ENCODE data around the gene IFT88. TPM values are rescaled to one million over a fixed set of nuclear protein-coding genes. Genes with fewer than 3 reads are reported as not detected.

The IFT88 gene
- polyA plus RNA-seq, 1 of the 3 experiments (the other 2 are of a cell fraction) = 6.2 TPM

DNA sequence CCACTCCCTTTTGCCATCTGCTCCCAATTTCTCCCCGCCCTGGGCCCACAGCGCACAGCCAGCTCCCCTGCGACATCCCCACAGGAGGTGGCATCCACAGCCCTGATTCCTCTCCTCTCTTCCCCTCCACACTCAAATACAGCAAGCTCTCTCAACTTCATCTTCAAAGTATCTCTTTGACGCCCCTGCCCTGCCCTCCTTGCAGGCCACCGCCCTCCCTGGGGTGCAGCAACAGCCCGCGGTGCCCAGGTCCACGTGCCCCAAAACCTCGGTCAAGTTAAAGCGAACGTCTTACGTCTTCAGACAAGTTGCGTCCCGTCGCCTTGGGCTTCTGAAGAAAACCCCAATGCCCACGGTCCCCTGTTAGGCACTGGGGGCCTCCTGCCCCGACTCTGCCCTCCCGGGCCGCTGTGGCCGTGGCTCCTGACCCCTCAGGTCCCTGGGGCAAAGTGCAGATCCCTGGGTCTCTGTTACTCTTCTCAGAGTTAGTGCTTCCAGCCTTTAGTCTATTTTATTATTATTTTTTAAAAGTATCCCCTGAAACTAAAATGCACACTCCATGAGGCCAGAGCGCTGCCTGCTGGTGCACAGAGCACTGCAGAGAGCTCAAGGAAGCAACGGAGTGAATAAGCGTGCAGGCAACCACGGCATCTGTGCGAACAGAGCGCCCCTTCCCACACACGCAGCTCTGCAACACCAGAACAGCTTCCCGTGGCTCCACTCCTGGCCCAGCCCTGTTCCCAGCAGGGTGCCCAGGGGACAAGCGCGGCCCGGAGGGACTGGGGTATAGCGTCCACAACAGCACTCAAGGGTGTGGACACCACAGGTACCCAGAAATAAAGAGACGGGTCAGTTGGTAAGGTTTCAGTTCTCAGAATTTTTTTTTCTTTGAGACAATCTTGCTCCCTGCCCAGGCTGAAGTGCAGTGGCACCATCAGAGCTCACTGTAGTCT, 163.0 kb downstream of the IFT88 start:
- no peak overlapping the region for H3K9ac ChIP-seq
- H3K36me3 ChIP-seq (replicated peaks in 1 of 2; ENCODE audit: control insufficient read depth in 1 of 2, insufficient read depth in 2 of 2, low read length in 1 of 2) = no peaks in the 10 kb centered on the region
- H3K27ac ChIP-seq (ENCODE audit: low read depth in 2 of 2, low read length in 1 of 2) = no peak overlapping the region
- POLR2A ChIA-PET = no interaction called here
- no peaks in the 10 kb centered on the region for H3K4me1 ChIP-seq (ENCODE audit: control insufficient read depth in 1 of 2, insufficient read depth in 2 of 2, low read depth in 1 of 2, low read length in 1 of 2)
- no peak overlapping the region for H3K4me2 ChIP-seq
- no peak for DNase-seq
- H4K20me1 ChIP-seq (ENCODE audit: insufficient read depth) = no peaks in the 10 kb centered on the region
- no peaks in the 10 kb centered on the region for H3K27me3 ChIP-seq (ENCODE audit: insufficient read depth)
- no peak overlapping the region for H2AFZ ChIP-seq (ENCODE audit: low read depth)
- H3K9me3 ChIP-seq = no peaks in the 10 kb centered on the region
- H3F3A ChIP-seq (replicated peaks; ENCODE audit: insufficient read depth) = no peaks in the 10 kb centered on the region
- no peaks in the 10 kb centered on the region for H3K79me2 ChIP-seq (ENCODE audit: insufficient read depth)
- no peaks in the 10 kb centered on the region for H3K9me2 ChIP-seq
- CTCF ChIA-PET = interaction anchor here (0.6 to 2.4 kb wide), 3 partner anchors 16 to 99 kb away, joined by 3 to 10 read pairs (median 6); no protein-coding TSS in a partner anchor
- H3K4me3 ChIP-seq (ENCODE audit: low read depth in 2 of 2, low read length in 1 of 2) = no peak overlapping the region
- TF ChIP-seq EZH2phosphoT487 (IDR thresholded peaks at IDR 0.05; ENCODE audit: borderline replicate concordance, low read depth) = no peak
- TF ChIP-seq RCOR1 (IDR thresholded peaks at IDR 0.05; ENCODE audit: low read length) = no peak
- TF ChIP-seq, protein P1, sequence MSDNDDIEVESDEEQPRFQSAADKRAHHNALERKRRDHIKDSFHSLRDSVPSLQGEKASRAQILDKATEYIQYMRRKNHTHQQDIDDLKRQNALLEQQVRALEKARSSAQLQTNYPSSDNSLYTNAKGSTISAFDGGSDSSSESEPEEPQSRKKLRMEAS (IDR thresholded peaks at IDR 0.05; ENCODE audit: low read depth) = no peak
- TF ChIP-seq, protein P2, sequence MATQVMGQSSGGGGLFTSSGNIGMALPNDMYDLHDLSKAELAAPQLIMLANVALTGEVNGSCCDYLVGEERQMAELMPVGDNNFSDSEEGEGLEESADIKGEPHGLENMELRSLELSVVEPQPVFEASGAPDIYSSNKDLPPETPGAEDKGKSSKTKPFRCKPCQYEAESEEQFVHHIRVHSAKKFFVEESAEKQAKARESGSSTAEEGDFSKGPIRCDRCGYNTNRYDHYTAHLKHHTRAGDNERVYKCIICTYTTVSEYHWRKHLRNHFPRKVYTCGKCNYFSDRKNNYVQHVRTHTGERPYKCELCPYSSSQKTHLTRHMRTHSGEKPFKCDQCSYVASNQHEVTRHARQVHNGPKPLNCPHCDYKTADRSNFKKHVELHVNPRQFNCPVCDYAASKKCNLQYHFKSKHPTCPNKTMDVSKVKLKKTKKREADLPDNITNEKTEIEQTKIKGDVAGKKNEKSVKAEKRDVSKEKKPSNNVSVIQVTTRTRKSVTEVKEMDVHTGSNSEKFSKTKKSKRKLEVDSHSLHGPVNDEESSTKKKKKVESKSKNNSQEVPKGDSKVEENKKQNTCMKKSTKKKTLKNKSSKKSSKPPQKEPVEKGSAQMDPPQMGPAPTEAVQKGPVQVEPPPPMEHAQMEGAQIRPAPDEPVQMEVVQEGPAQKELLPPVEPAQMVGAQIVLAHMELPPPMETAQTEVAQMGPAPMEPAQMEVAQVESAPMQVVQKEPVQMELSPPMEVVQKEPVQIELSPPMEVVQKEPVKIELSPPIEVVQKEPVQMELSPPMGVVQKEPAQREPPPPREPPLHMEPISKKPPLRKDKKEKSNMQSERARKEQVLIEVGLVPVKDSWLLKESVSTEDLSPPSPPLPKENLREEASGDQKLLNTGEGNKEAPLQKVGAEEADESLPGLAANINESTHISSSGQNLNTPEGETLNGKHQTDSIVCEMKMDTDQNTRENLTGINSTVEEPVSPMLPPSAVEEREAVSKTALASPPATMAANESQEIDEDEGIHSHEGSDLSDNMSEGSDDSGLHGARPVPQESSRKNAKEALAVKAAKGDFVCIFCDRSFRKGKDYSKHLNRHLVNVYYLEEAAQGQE (IDR thresholded peaks at IDR 0.05; ENCODE audit: low read depth, low read length) = no peak
- no peak for TF ChIP-seq GABPA (IDR thresholded peaks at IDR 0.05; ENCODE audit: low read depth)
- TF ChIP-seq SIN3A (IDR thresholded peaks at IDR 0.05; ENCODE audit: borderline replicate concordance, low read depth, low read length) = no peak
- no peak for TF ChIP-seq FOSL2 (IDR thresholded peaks at IDR 0.05; ENCODE audit: borderline replicate concordance, low read depth)
- TF ChIP-seq TAF1 (IDR thresholded peaks at IDR 0.05; ENCODE audit: borderline replicate concordance, low read depth, low read length) = no peak
- no peak for TF ChIP-seq EP300 (IDR thresholded peaks at IDR 0.05; ENCODE audit: borderline replicate concordance in 1 of 2, low read depth in 1 of 2, low read length in 1 of 2)
- TF ChIP-seq RFX5 (IDR thresholded peaks at IDR 0.05; ENCODE audit: low read length) = no peak
- TF ChIP-seq FOXM1 (IDR thresholded peaks at IDR 0.05; ENCODE audit: low read depth) = no peak
- TF ChIP-seq SMC3 (IDR thresholded peaks at IDR 0.05; ENCODE audit: low read depth, low read length) = no peak
- TF ChIP-seq MEF2A (IDR thresholded peaks at IDR 0.05; ENCODE audit: borderline replicate concordance, low read depth) = no peak
- TF ChIP-seq, protein P3, sequence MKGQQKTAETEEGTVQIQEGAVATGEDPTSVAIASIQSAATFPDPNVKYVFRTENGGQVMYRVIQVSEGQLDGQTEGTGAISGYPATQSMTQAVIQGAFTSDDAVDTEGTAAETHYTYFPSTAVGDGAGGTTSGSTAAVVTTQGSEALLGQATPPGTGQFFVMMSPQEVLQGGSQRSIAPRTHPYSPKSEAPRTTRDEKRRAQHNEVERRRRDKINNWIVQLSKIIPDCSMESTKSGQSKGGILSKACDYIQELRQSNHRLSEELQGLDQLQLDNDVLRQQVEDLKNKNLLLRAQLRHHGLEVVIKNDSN (IDR thresholded peaks at IDR 0.05; ENCODE audit: borderline replicate concordance, low read depth) = no peak
- TF ChIP-seq, protein P4, sequence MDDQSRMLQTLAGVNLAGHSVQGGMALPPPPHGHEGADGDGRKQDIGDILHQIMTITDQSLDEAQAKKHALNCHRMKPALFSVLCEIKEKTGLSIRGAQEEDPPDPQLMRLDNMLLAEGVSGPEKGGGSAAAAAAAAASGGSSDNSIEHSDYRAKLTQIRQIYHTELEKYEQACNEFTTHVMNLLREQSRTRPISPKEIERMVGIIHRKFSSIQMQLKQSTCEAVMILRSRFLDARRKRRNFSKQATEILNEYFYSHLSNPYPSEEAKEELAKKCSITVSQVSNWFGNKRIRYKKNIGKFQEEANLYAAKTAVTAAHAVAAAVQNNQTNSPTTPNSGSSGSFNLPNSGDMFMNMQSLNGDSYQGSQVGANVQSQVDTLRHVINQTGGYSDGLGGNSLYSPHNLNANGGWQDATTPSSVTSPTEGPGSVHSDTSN (IDR thresholded peaks at IDR 0.05) = no peak
- no peak for TF ChIP-seq TEAD4 (IDR thresholded peaks at IDR 0.05; ENCODE audit: borderline replicate concordance, insufficient read depth)
- 87% methylated on average over 28 of the region's 33 CpGs for WGBS (ENCODE audit: low lambda C conversion rate)
